HUDEP-2 (cell line): ENCODE results near the gene C1orf216.
A peak's percentile ranks its signal among the peaks of the same experiment; 100 is the strongest.
"Not testable (repeated sequence)": the region's sequence is repeated elsewhere in the genome, so short reads cannot be mapped to it uniquely, and the experiment has no call there.

Experiments
- DNase-seq, 76 experiments: peaks; one replicate each; lab custom pipeline; 2025; ENCODE audit not compliant: unreplicated experiment in 76 of 76; lab: John Stamatoyannopoulos, UW

C1orf216 gene, protein sequence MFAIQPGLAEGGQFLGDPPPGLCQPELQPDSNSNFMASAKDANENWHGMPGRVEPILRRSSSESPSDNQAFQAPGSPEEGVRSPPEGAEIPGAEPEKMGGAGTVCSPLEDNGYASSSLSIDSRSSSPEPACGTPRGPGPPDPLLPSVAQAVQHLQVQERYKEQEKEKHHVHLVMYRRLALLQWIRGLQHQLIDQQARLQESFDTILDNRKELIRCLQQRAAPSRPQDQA

DNA sequence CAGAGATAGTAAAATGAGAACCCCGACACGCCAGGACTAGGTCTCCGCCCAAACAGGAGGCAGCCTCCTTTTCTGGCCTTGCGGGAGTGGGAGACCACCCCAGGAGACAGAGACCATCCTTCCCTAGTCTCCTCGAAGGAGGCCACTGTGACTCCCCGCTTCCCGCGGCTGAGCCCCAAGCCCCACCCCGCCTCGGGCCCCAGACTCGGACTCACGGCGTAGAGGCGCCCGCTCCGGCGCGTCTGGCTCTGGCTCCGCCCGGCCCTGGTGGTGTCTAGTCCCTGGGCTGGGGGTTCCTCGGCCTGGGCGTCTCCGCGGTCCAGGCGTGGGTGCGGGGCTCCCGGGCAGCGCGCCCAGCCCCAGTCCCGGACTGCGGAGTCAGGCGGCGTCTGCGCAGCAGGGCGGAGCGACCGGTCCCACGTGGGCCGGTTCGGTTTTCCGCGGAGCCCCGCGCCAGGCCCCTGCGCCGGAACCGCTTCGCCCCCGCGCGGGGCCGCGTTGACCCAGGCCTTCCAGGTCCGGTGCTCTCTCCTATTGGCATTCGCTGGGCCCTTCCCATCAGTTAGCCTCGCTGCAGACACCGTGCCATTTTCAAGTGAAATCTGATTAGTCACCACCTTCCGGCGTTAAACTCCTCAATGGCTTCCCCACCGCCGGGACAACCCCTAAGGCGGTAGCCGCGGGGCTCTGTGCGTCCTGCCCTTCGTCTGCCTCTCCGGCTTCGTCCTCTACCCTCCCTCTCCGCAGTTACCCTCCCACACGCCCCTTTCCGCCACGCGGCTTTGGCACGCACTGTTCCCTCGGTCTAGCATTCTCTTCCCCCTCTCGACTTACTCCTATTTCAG lies at the start of gene C1orf216:
Gene C1orf216, minus strand, starts transcription at position 393 of the 845 bp plus-strand sequence. CDS start 2,563 bp downstream, outside the sequence.
- DNase-seq = peak in 68 of 76 experiments; percentile 16 to 82 (median 53)

DNA sequence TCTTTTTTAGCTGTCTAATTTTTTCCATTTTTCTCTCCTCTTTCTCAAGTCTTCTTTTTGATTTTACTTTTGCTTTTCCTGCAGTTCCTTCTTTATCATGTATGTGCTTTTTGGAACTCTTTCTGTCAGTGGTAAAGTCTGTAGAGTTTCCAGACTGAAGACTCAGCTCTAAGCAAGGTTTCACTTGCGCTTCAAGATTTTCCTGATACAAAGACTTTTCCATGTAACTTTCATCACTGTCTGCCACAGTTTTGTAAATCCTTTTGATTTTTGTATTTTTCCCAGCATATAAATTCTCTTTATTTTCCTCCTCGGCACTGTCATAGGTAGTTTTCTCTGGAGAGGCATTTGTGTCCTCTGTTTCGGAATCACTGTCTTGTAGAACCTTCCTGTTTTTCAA lies 45.6 kb upstream of the C1orf216 start:
- DNase-seq = no peak

DNA sequence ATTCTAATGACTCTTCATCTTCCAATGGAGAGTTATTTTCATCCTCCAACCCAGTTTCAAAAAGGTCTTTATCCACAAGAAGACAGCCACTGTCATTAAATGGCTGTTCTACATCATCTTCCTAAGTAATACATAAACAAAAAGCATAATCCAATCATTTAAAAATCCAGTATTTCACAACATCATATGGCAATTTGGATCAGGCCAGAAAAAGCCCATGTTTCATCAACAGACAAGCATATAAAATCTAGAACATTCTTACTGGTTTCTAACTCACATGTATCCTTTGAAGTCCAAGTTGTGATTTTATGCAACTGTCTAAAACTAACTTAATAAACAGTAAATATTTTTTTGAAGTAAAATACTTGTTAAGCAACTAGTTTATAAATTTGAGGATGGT lies 44.5 kb upstream of the C1orf216 start:
- DNase-seq = no peak

DNA sequence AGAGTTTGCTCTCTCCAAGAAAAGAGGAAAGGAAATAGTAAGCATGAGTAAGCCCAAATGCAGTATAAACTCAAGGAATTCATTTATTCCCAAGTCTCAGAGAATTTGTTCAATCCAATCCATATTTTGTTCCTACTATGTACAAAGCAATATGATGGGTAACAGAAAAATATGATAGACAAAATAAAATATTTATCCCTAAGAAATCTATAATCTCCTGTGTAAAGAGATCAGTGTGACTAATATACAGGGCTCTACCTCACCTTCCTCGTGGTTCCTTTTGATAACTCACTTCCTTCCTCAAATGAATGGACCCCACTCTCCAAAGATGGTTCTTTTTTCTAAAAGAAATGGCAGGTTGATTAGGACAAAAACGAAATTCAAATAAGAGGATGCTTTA lies 43.5 kb upstream of the C1orf216 start:
- no peak for DNase-seq

DNA sequence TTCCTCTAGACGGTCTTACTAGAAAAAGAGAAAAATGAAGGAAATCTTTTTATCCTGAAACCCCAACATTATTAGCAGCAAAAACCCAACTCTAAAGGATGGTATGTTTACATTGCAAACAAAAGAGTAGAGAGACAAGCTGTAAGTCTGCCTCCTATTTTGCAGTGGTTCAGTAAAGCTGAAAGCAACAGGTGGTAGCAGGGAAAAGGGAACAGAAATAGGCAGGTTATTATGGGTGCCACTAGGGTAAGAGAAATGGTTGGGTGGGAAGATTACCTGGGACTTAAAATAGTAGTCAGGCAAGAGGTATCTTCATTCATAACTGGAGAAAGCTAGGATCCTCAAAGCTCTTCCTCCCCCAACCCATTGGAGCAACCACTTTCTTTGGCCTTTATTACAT lies 37.4 kb upstream of the C1orf216 start:
- DNase-seq = no peak

DNA sequence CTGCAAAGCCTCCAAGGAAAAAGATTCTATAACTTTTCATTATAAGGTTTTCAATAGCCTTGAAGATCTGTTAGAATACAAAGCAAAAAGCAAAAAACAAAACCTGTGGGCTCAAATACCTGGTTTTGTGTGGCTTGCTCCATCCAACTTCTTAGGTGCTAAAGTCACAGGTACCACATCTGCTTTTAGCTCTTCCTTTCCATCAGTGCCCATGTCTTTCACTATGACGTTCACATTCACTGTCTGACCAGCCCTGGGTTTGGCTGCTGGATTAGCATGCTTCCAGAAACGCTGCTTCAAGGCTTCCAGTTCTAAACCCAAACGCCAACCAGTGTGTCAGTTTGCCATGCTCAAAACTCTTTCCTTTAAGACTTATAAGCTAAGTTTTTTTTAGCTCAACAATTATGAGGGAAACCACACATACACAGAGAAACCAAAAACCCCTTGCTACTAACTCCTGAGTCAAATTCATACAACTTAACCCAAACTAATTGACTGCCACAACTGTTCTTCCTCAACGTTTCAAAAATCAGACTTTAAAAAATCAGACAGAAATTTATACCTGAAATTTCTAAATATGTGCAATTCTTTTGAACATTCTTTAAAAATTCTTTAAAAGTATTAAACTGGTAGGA lies 35.1 kb upstream of the C1orf216 start:
- DNase-seq = no peak

DNA sequence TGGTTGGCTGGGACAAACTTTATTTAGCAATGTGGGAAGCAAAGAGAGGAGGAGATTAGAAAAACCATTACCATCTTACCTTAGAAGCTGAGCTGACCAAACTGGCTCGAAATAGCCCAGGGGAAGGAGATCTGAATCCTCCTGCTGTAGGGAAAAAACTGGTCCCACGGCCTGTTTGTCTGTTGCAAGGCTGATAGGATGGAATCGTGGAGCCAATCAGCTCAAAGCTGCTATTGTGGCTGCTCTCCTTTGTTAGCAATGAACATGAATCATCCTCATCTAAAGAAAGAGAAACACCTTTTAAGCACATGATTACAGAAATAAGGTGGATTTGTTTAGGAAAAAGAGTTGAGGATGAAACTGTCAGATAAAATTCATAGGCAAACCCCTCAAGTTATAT lies 29.6 kb upstream of the C1orf216 start:
- DNase-seq = no peak

DNA sequence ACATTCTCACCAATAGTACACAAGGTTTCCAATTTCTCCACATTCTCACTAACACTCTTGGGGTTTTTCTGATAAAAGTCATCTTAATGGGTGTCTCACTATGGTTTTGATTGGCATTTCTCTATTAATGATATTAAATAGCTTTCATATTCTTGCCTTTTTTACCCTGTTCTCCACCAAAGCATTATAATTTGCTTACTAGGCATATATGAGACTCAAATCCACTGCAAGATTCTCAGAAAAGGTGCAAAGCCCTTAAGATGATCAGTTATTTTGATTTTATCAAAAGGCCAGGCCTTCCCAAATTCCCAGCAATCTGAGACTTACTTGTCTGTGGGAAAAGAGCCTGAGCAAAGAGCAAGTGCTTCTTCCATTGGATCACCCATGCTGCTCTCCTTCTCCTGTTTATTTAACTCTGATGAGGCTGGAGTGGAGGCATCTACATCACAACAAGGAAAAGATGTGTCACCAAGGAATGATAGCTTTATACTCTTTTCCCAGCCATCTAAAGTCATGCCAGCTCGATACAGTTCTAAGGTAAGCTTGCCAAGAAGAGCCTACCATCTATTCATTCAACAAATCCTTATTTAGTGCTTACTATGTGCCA lies 26.5 kb upstream of the C1orf216 start:
- no peak for DNase-seq

DNA sequence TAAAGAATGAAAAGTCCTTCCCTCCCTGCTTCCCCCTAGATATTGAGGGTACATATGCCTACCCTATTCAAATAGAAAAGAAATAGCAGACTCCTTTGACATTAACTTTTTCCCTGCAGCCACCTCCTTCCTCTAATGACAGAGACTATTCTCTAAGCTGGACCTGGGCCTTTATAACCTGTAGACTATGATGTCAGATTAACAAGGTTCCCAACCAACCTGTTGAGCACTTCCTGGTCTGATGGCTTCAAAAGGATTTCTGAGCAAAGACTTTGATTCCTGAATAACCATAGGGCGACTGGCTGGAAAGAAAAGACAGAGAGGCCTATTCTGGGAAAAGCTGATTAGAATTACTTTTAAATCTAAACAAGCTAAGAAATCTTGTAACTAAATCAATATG lies 18.4 kb upstream of the C1orf216 start:
- no peak for DNase-seq

DNA sequence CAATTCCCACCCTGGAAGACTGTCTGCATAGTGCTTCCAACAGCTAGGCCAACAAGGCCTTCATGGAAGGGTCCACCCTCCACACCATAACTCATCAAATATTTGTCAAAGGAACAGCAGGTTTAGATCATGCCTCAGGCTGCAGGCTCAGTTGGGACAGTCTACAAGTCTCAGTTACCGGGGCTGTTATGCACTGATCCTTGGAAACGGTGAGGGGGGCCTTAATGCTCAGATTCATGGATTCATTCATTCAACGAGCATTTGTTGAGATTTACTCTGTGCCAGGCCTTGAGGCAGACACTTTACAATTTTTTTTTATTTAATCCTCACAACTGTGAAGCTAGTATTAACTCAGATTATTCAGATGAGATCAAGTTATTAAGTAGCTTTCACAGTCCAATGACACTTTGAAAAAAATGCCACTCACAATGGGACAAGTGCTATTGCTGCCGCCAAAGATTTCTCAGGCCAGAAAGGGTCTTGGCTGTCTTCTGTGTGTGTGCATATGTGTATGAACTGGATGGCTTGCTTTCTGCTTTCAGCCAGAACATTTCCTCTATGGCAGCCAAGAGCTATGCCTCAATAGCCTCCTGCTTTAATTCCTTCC lies 8.9 kb upstream of the C1orf216 start:
- no peak for DNase-seq

DNA sequence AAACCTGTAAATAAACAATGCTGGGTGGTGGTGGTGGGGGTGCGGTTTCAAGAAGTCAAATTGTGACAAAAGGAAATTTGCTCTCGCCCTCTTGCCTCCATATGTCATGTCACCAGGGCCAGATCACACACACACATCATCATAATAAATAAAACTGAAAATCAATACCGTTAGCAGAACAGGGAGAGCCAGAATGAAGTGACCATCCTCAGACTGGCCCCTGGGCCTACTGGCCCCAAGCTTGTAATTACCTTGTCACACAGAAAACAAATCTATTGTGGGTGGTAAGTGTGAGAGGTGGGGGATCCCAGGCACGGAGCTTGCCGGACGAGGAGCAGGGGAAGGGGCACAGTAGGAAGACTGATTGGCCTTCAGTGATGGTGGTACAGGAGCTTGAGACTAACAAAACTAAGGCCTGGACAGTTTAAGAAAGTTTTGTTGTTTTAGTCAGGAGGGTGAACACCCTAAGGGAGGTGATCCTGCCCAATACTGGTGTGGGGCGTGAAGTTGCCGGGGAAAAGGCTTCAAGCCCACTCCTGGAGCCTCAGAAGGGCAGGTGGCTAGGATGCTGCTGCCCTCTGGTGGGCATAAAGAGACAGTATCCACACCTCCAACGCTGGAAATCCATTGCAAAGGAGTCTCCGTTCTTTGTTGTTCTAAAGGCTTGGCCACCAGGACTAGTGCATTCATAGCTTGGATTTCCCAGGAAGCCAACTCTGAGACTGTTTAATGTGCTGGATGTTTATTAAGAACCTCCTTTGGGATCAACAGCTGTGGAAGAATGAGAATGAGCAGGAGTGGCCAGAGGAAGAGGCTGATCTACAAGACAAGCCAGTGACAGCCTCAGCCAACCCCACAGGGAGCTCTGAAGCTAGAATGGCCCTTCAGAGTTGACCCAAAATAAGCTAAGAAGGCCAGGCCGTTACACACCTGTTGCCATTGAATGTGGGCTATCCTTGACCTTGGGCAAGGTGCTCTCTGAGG lies 8.1 kb upstream of the C1orf216 start:
- DNase-seq = peak in 28 of 76 experiments; percentile 3 to 44 (median 18)

DNA sequence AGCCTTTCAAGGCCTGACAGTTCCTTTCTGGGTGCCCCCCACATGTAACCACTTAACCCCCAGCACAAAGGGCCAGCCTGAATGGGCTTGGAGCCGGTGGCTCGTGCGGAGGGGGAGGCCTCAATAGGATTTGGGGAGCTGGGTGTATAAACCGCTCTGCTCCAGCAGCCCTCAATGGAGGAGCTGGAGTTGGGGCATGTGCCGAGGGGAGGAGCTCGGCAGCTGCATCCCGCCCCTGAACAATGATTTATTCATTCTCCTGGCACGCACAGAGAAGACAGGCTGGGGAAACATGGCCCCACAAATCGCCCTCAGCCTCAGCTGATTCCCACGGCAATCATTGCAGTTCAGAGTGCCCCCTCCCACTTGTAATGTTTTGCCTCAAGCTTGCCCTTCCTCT lies 6.9 kb upstream of the C1orf216 start:
- no peak for DNase-seq

DNA sequence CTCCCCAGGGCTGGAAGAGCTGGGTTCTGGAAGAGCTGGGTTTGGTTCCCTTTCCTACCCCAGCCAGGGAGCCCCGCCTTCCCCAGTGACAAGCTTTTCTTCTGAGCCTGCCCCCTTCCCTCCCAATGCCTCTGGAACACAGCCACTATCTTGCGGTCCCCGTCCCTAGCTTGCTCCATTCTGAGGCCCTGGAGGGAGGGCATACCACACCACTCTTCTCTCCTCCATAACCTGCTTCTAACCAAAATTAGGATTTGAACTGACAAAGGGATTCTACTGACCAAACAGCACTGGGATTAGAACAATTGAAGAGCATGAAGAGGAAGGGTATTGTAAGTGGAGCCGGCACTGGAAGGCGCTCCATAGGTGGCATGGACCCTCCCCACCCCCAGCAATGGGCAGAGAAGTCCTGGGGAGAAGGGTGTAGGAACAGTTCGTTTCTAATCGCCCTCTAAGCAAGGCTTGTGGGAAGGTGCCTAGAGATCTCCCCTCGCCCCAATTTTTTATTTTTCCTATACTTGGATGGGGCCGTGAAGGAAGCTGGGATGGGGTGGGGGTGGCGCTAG lies 690 bp downstream of the C1orf216 start:
- peak in 68 of 76 experiments; percentile 11 to 83 (median 50) for DNase-seq

DNA sequence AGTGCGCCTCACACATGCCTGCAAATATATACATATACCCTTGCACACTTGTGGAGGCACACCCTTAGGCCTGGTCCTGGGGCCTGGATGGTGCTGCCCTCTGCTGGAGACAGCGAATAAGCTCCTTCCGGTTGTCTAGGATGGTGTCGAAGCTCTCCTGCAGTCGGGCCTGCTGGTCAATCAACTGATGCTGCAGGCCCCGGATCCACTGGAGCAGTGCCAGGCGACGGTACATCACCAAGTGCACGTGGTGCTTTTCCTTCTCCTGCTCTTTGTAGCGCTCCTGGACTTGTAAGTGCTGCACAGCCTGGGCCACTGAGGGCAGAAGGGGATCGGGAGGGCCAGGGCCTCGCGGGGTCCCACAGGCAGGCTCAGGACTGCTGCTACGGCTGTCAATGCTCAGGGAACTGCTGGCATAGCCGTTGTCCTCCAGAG lies 3.1 kb downstream of the C1orf216 start:
- peak in 72 of 76 experiments; percentile 6 to 84 (median 66) for DNase-seq

DNA sequence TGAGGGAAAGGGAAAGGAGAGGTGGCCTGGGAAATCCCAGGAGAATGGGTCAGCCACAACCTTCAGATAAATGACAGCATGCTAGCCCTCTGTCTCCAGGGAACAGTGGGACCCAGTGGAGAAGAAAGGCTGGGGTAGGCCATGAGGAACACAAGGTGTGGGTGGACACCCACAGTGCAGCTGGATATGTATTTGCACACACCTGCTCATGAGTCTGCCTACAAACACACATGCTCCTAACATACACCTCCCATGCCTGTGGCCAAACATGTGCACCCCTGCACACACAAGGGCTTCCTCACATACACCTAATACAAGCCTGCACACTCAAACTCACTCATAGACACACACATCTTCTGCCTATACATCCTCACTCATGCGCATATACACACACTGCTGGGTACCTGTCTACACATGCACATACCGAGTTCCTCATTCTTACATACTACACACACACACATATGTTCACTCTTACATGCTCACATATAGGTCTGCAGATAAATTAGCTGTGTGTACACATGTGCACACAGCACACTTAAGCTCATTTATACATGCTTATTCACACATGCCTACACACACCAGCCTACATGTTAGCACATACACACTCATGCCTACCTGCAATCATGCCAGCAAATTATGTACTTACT lies 3.6 kb downstream of the C1orf216 start:
- DNase-seq = no peak

DNA sequence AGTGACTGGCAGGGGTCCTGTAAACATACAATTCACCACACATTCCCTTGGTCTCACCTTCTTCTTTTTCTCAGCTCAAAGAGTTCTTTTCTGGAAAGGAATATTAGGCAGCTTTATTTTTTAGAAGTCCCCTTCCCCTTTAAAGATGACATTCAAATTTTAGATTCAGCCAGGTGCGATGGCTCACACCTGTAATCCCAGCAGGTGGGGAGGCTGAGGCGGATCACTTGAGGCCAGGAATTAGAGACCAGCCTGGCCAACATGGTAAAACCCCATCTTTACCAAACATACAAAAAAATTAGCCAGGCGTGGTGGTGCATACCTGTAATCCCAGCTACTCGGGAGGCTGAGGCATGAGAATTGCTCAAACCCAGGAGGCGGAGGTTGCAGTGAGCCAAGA lies 7.6 kb downstream of the C1orf216 start:
- not testable (repeated sequence) for DNase-seq

DNA sequence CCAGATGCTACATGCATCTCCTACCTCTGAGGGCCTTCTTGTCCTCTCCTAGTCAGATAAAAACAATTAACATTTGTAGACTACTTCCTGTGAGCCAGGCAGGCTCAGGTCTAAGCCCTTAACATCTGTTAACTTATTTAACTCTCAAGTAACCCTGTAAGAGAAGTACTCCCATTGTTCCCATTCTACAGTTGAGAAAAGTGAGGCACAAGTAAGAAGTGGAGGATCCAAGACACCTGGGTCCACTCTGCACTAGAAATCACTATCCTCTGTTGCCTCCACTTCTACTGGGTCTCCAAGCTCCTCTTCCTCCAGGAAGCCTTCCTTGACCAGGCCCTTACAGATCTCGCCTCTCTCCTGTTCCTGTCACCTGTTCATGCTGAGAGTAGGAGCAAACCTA lies 9.7 kb downstream of the C1orf216 start:
- no peak for DNase-seq

DNA sequence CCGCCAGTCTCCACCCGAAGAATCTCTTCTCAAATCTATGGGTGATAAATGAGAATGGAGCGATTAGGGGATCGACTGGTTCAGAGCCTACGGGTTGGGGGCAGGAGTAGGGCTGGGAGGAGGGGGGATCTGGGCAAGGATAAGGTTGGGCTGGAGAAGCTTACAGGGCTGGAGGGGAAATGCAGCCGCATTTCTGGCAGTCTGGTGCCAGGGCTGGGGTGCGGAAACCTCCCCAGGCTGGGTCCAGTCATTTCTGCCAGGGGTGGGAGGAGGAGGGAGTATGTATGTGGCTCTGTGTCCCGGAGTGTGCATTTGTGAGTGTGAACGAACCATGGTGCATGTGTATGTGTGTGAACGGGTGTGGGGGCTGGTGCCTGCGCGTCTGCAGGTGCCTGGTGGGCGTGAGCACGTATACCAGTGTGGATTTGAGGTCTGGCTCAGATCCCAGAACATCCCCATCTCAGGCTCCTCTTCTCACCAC lies 10.2 kb downstream of the C1orf216 start:
- DNase-seq = no peak
